Ishikawa (cell line): Measurements from ENCODE around the gene DENND2C.

Experiments used
- CEBPB ChIP-seq: IDR thresholded peaks from 2 replicates; pipeline ENCODE4 v1.6.1; 2012
- CREB1 ChIP-seq: IDR thresholded peaks from 2 replicates; pipeline ENCODE4 v1.6.1; 2012; ENCODE audit warnings: low read depth
- EGR1 ChIP-seq: IDR thresholded peaks from 2 replicates; pipeline ENCODE4 v1.6.1; 2012
- EP300 ChIP-seq: IDR thresholded peaks from 2 replicates; pipeline ENCODE4 v1.6.1; 2012; ENCODE audit warnings: borderline replicate concordance
- FOXM1 ChIP-seq: IDR thresholded peaks from 2 replicates; pipeline ENCODE4 v1.6.1; 2012; ENCODE audit warnings: low read depth, borderline replicate concordance
- NFIC ChIP-seq: IDR thresholded peaks from 2 replicates; pipeline ENCODE4 v1.6.1; 2012
- RAD21 ChIP-seq: IDR thresholded peaks from 2 replicates; pipeline ENCODE4 v1.6.1; 2012; ENCODE audit warnings: low read depth
- TAF1 ChIP-seq: IDR thresholded peaks from 2 replicates; pipeline ENCODE4 v1.6.1; 2012; ENCODE audit warnings: low read depth, mild to moderate bottlenecking
- TCF12 ChIP-seq: IDR thresholded peaks from 2 replicates; pipeline ENCODE4 v1.6.1; 2012; ENCODE audit warnings: low read depth
- TEAD4 ChIP-seq: IDR thresholded peaks from 2 replicates; pipeline ENCODE4 v1.6.1; 2012
- YY1 ChIP-seq: IDR thresholded peaks from 2 replicates; pipeline ENCODE4 v1.6.1; 2012; ENCODE audit warnings: low read depth
- ZBTB7A ChIP-seq: IDR thresholded peaks from 2 replicates; pipeline ENCODE4 v1.6.1; 2012; ENCODE audit warnings: low read depth
- TF ChIP-seq, protein P1 (sequence below): IDR thresholded peaks from 2 replicates; pipeline ENCODE4 v1.6.1; 2012; ENCODE audit warnings: low read depth, mild to moderate bottlenecking
- TF ChIP-seq, protein P2 (sequence below): IDR thresholded peaks from 2 replicates; pipeline ENCODE4 v1.6.1; 2012
- TF ChIP-seq, protein P3 (sequence below): IDR thresholded peaks from 2 replicates; pipeline ENCODE4 v1.6.1; 2012

Gene DENND2C

DNA sequence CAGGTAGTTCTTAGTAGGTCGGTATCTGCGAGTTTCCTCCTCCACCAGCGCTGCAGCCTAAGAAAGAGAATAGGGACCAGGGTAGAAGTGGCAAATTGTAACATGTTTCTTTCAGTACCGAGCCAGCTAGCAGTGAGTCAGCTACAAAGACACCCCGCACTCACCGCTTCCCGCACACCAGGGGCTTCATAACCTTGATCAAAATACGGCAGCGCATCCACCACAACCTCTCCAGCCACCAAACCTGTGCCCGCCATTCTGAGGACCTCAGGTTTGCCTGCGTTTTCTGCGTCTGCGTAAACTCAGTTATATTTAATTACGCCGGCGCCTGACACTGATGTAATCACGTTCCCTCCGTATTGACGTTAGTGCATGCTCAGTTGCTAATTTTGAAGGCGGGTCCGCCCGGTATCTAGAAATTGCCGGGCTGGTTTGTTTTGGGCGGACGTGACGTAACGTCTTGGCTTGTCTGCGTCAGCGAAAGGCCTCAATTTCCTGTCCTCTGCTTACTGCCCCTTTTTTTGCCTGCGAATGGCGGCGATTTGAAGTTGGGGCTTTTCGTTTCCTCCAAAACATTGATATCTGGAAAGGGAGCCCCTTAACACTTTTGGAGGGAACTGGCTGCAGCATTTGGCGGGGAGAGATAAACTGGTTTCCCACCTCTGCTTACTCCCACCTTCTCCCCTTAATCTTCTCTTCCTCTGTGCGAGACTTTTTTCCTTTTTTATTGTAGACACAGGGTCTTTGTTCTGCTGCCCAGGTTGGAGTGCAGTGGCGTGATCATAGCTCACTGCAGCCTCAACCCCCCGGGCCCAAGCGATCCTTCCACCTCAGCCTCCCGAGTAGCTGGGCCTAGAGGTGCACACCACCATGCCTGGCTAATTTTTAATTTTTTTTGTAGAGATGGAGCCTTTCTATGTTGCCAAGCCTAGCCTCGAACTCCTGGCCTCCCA lies 88.2 kb downstream of the DENND2C start, which contains the start of gene BCAS2:
Gene BCAS2 (minus strand): TSS at position 281 of the 953 bp plus-strand sequence. CDS start 24 bp downstream, at position 257.
- peak; percentile 97 for TF ChIP-seq CREB1
- TF ChIP-seq RAD21, result no peak
- TF ChIP-seq NFIC, result no peak
- TF ChIP-seq YY1, result peak; percentile 85
- TF ChIP-seq, protein P1, sequence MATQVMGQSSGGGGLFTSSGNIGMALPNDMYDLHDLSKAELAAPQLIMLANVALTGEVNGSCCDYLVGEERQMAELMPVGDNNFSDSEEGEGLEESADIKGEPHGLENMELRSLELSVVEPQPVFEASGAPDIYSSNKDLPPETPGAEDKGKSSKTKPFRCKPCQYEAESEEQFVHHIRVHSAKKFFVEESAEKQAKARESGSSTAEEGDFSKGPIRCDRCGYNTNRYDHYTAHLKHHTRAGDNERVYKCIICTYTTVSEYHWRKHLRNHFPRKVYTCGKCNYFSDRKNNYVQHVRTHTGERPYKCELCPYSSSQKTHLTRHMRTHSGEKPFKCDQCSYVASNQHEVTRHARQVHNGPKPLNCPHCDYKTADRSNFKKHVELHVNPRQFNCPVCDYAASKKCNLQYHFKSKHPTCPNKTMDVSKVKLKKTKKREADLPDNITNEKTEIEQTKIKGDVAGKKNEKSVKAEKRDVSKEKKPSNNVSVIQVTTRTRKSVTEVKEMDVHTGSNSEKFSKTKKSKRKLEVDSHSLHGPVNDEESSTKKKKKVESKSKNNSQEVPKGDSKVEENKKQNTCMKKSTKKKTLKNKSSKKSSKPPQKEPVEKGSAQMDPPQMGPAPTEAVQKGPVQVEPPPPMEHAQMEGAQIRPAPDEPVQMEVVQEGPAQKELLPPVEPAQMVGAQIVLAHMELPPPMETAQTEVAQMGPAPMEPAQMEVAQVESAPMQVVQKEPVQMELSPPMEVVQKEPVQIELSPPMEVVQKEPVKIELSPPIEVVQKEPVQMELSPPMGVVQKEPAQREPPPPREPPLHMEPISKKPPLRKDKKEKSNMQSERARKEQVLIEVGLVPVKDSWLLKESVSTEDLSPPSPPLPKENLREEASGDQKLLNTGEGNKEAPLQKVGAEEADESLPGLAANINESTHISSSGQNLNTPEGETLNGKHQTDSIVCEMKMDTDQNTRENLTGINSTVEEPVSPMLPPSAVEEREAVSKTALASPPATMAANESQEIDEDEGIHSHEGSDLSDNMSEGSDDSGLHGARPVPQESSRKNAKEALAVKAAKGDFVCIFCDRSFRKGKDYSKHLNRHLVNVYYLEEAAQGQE, result no peak
- no peak for TF ChIP-seq EGR1
- TF ChIP-seq, protein P2, sequence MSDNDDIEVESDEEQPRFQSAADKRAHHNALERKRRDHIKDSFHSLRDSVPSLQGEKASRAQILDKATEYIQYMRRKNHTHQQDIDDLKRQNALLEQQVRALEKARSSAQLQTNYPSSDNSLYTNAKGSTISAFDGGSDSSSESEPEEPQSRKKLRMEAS, result peak; percentile 76
- TF ChIP-seq, protein P3, sequence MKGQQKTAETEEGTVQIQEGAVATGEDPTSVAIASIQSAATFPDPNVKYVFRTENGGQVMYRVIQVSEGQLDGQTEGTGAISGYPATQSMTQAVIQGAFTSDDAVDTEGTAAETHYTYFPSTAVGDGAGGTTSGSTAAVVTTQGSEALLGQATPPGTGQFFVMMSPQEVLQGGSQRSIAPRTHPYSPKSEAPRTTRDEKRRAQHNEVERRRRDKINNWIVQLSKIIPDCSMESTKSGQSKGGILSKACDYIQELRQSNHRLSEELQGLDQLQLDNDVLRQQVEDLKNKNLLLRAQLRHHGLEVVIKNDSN, result peak; percentile 58
- no peak; the same call in 1 of the 2 replicates for TF ChIP-seq TEAD4
- peak; percentile 21; the same call in 1 of the 2 replicates for TF ChIP-seq EP300
- TF ChIP-seq TAF1, result peak; percentile 89
- TF ChIP-seq ZBTB7A, result no peak
- no peak; the same call in 1 of the 2 replicates for TF ChIP-seq TCF12
- TF ChIP-seq CEBPB, result 0 out of 2 replicates have a peak, but pooled peaks have one; percentile 2
- no peak for TF ChIP-seq FOXM1

DNA sequence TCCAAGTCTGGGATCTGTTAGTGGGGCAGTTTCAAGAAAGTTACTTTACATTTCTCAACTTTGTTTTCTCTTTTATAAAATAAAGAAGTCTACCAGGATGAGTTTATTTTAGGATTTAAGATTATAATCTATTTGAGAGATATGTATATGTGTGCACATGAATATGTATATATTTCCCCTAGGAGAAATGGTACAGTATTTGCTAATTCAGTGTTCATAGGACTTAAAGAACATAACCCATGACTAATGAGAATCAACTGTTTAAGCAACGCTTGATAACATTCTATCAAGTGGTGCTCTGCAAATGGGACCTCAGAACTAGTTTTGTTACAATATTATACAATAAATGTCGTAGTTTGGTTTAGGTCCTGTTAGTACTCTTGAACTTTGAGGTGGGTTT lies 95.5 kb downstream of the DENND2C start:
- no peak for TF ChIP-seq RAD21
- no peak for TF ChIP-seq ZBTB7A
- TF ChIP-seq, protein P1, result no peak
- TF ChIP-seq EP300, result no peak
- TF ChIP-seq, protein P3, result no peak
- TF ChIP-seq CEBPB, result no peak
- no peak for TF ChIP-seq TCF12
- no peak for TF ChIP-seq EGR1
- TF ChIP-seq, protein P2, result no peak
- TF ChIP-seq TAF1, result no peak
- TF ChIP-seq TEAD4, result no peak
- TF ChIP-seq CREB1, result no peak
- no peak for TF ChIP-seq NFIC
- no peak for TF ChIP-seq YY1
- TF ChIP-seq FOXM1, result no peak

DNA sequence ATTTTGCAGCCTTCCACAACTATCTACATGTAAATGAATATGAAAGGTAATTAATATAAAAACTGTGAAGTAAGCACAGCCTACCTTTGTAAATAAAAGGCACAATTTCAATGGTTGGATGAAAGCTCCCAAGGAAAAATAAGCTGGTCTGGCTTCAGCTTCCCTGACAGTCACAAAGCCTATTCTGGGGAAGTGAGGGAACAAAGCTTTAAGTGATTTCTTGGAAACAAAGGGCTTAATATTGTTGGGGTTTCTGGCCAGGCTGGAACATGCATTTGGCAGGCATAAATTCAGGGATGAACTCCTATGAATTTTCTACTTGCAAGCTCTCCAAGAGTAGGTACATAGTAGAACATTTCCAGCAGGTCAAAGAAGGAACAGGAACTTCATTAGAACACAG lies 105.7 kb downstream of the DENND2C start:
- no peak for TF ChIP-seq CREB1
- TF ChIP-seq, protein P3, result no peak
- no peak for TF ChIP-seq FOXM1
- no peak for TF ChIP-seq RAD21
- TF ChIP-seq TCF12, result no peak
- no peak for TF ChIP-seq YY1

DNA sequence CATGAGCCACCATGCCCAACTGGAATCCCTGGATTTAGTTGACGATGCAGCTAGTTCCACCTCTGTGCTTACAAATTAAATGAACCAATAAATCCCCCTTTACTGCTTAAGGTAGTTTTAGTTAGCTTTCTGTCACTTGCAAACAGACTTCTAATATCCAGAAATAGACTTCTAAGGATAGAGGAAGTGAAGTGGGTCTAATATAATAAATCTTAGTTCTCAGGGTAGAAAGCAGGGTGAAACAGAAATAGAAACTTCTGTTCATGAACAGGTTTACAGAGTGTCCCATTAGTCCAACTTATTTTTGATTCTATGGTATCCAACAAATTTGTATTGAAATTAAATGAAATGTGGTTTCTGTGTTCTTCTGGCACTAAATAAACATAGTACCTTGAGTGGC lies 108.5 kb downstream of the DENND2C start:
- TF ChIP-seq, protein P3, result no peak
- no peak for TF ChIP-seq CEBPB
- no peak for TF ChIP-seq ZBTB7A
- TF ChIP-seq TEAD4, result no peak
- TF ChIP-seq FOXM1, result no peak
- TF ChIP-seq CREB1, result no peak
- TF ChIP-seq, protein P2, result no peak
- TF ChIP-seq RAD21, result no peak
- TF ChIP-seq, protein P1, result no peak
- TF ChIP-seq EP300, result no peak
- no peak for TF ChIP-seq TAF1
- no peak for TF ChIP-seq EGR1
- TF ChIP-seq YY1, result no peak
- no peak for TF ChIP-seq NFIC
- TF ChIP-seq TCF12, result no peak
